IMR-90 (cell line): ENCODE data around the gene ADARB2. TPM values are rescaled to one million over a fixed set of nuclear protein-coding genes. Genes with fewer than 3 reads are reported as not detected.

Source experiments
- ATAC-seq: fragments of 200-7000 bp; cut with Tn5 transposase; 2 replicates; pipeline ENCODE4 v1.9.1; 2020; ENCODE audit warnings: low read depth, mild to moderate bottlenecking, moderate library complexity
- BruUV-seq: library from RNA; stranded (reverse); fragments of 400-500 nt; replicated peaks from 2 replicates; lab custom pipeline; 2021; lab: Mats Ljungman, UMichigan
- CTCF ChIA-PET: fragments of 300-600 bp; formaldehyde crosslinking; extraction: SDS; loops from one replicate; lab custom pipeline; 2021; ENCODE audit warnings: antibody characterized with exemption; lab: Yijun Ruan, JAX
- POLR2A ChIA-PET: fragments of 300-600 bp; sonication (Branson Sonifier 250); formaldehyde crosslinking; loops from one replicate; lab custom pipeline; 2022; ENCODE audit warnings: antibody characterized with exemption; ENCODE audit not compliant: unreplicated experiment; lab: Charles Lee
- DNase-seq: peaks from one replicate; pipeline ENCODE4 v3.0.0; 2013
- H2AFZ ChIP-seq: replicated peaks from 2 replicates; pipeline ENCODE3; 2013; ENCODE audit warnings: low read length, mild to moderate bottlenecking; ENCODE audit not compliant: poor library complexity
- H2AK5ac ChIP-seq: 2 replicates; pipeline ENCODE4 v1.6.1; 2013; ENCODE audit warnings: low read depth, low read length, inconsistent platforms
- H2AK9ac ChIP-seq: replicated peaks from 2 replicates; pipeline ENCODE3; 2013; ENCODE audit warnings: mild to moderate bottlenecking, low read depth, low read length, moderate library complexity; ENCODE audit not compliant: poor library complexity
- H2BK120ac ChIP-seq: 2 replicates; pipeline ENCODE4 v1.6.1; 2013; ENCODE audit warnings: low read depth, low read length, inconsistent platforms
- H2BK15ac ChIP-seq: 3 replicates; pipeline ENCODE4 v1.6.1; 2013; ENCODE audit warnings: low read depth, low read length, inconsistent platforms
- H2BK20ac ChIP-seq: 2 replicates; pipeline ENCODE4 v1.6.1; 2013; ENCODE audit warnings: low read depth, mild to moderate bottlenecking, inconsistent platforms, low read length, moderate library complexity
- H2BK5ac ChIP-seq: 2 replicates; pipeline ENCODE4 v1.6.1; 2013; ENCODE audit warnings: mild to moderate bottlenecking, low read depth, low read length, inconsistent platforms; ENCODE audit not compliant: poor library complexity, severe bottlenecking
- H3K14ac ChIP-seq: replicated peaks from 2 replicates; pipeline ENCODE4 v1.6.1; 2013; ENCODE audit warnings: low read depth, low read length, inconsistent platforms
- H3K18ac ChIP-seq: 2 replicates; pipeline ENCODE4 v1.6.1; 2013; ENCODE audit warnings: low read depth, low read length, control low read depth
- H3K23ac ChIP-seq: 2 replicates; pipeline ENCODE4 v1.6.1; 2013; ENCODE audit warnings: low read depth, low read length, inconsistent platforms
- H3K27ac ChIP-seq: 2 replicates; pipeline ENCODE4 v1.5.1; 2013; ENCODE audit warnings: mild to moderate bottlenecking, control low read depth, low read length; ENCODE audit not compliant: insufficient read depth
- H3K27me3 ChIP-seq: 2 replicates; pipeline ENCODE4 v1.6.1; 2013; ENCODE audit warnings: low read length; ENCODE audit not compliant: control insufficient read depth, insufficient read depth
- H3K36me3 ChIP-seq: 2 replicates; pipeline ENCODE4 v1.6.1; 2013; ENCODE audit warnings: low read length, mixed read lengths; ENCODE audit not compliant: control insufficient read depth, insufficient read depth
- H3K4ac ChIP-seq: 2 replicates; pipeline ENCODE4 v1.6.1; 2013; ENCODE audit warnings: low read depth, low read length, inconsistent platforms
- H3K4me1 ChIP-seq: 2 replicates; pipeline ENCODE4 v1.6.1; 2013; ENCODE audit warnings: low read length, mixed read lengths; ENCODE audit not compliant: control insufficient read depth, insufficient read depth
- H3K4me2 ChIP-seq: 2 replicates; pipeline ENCODE4 v1.6.1; 2013; ENCODE audit warnings: low read depth, mild to moderate bottlenecking, control low read depth, low read length, moderate library complexity
- H3K4me3 ChIP-seq: 2 replicates; pipeline ENCODE4 v1.5.1; 2013; ENCODE audit warnings: low read depth, mild to moderate bottlenecking, control low read depth, low read length, moderate library complexity; ENCODE audit not compliant: insufficient read depth
- H3K56ac ChIP-seq: 2 replicates; pipeline ENCODE4 v1.6.1; 2013; ENCODE audit warnings: low read length, inconsistent platforms; ENCODE audit not compliant: insufficient read depth; ENCODE audit errors: extremely low read depth
- H3K79me1 ChIP-seq, 2 experiments: 2 replicates each; pipeline ENCODE4 v1.6.1; 2013; ENCODE audit warnings: low read length in 2 of 2, inconsistent platforms in 1 of 2, low read depth in 1 of 2
- H3K9ac ChIP-seq: 2 replicates; pipeline ENCODE4 v1.6.1; 2013; ENCODE audit warnings: low read depth, low read length, control low read depth
- H3K9me1 ChIP-seq: 2 replicates; pipeline ENCODE4 v1.6.1; 2013; ENCODE audit warnings: low read length, inconsistent platforms; ENCODE audit not compliant: insufficient read depth
- H3K9me3 ChIP-seq: 2 replicates; pipeline ENCODE4 v1.6.1; 2013; ENCODE audit warnings: low read length; ENCODE audit not compliant: control insufficient read depth, insufficient read depth
- H4K20me1 ChIP-seq: 2 replicates; pipeline ENCODE4 v1.6.1; 2013; ENCODE audit warnings: low read length, inconsistent platforms; ENCODE audit not compliant: insufficient read depth
- H4K5ac ChIP-seq: 2 replicates; pipeline ENCODE4 v1.6.1; 2013; ENCODE audit warnings: mild to moderate bottlenecking, low read depth, low read length, control low read depth
- H4K8ac ChIP-seq, 2 experiments: 2 replicates each; pipeline ENCODE4 v1.6.1; 2013; ENCODE audit warnings: low read depth in 2 of 2, low read length in 2 of 2, control low read depth in 1 of 2, inconsistent platforms in 1 of 2
- H4K91ac ChIP-seq: 2 replicates; pipeline ENCODE4 v1.6.1; 2013; ENCODE audit warnings: low read depth, low read length, inconsistent platforms; ENCODE audit not compliant: insufficient read depth
- FOS ChIP-seq: fragments of 150-350 bp; IDR thresholded peaks from 2 replicates; pipeline ENCODE4 v1.6.1; 2016; ENCODE audit warnings: low read depth, low read length
- MAFK ChIP-seq: IDR thresholded peaks from 2 replicates; pipeline ENCODE4 v1.6.1; 2012; ENCODE audit warnings: low read depth, low read length, improper control_type of control experiment
- MAZ ChIP-seq: IDR thresholded peaks from 2 replicates; pipeline ENCODE4 v1.6.1; 2012; ENCODE audit warnings: low read depth, mild to moderate bottlenecking, low read length, improper control_type of control experiment, moderate library complexity, borderline replicate concordance
- MXI1 ChIP-seq: IDR thresholded peaks from 2 replicates; pipeline ENCODE4 v1.6.1; 2012; ENCODE audit warnings: low read depth, mild to moderate bottlenecking, low read length, moderate library complexity, borderline replicate concordance
- SMC3 ChIP-seq: fragments of 150-350 bp; IDR thresholded peaks from 2 replicates; pipeline ENCODE4 v1.6.1; 2016; ENCODE audit warnings: low read depth, mild to moderate bottlenecking, antibody characterized with exemption, low read length, moderate library complexity
- WGBS, 2 experiments: methylation state at CpG; one replicate each; pipeline versions ENCODE4 v1.1.5 to v1.1.7; 2013; ENCODE audit warnings: missing lambda C conversion rate in 2 of 2; ENCODE audit not compliant: insufficient read length in 1 of 2; ENCODE audit errors: extremely low coverage in 2 of 2; 5-methylcytosine and 5-hydroxymethylcytosine counted together
- dilution Hi-C: fragments of 300-500 bp; cut with HindIII; formaldehyde crosslinking; loops from one replicate; pipeline ENCODE4 v1.14.3; 2018; ENCODE audit warnings: low sequenced_read_pairs; ENCODE audit not compliant: unreplicated experiment
- in situ Hi-C: fragments of 300-500 bp; cut with MboI; formaldehyde crosslinking; loops from 3 replicates; pipeline ENCODE4 v1.14.3; 2019; ENCODE audit warnings: low sequenced_read_pairs, inconsistent platforms, mixed read lengths
- intact Hi-C: fragments of 100-400 bp; cut with micrococcal nuclease; formaldehyde crosslinking; loops from 2 replicates; pipeline ENCODE4 v1.10.0; 2022
- polyA plus RNA-seq, 3 experiments: library from polyadenylated mRNA; depleted of rRNA; stranded (reverse); fragments of >200 nt; gene quantifications; 2 replicates each; pipeline ENCODE4 v1.2.3, GENCODE V29; 2012; ENCODE audit warnings: low replicate concordance in 1 of 3
- total RNA-seq: library from RNA; depleted of rRNA; stranded (reverse); fragments of >200 nt; gene quantifications from 2 replicates; pipeline ENCODE4 v1.2.3, GENCODE V29; 2012
- TF ChIP-seq, protein P1 (sequence below): fragments of 150-350 bp; IDR thresholded peaks from 2 replicates; pipeline ENCODE4 v1.6.1; 2016; ENCODE audit warnings: low read depth, mild to moderate bottlenecking, low read length, moderate library complexity, borderline replicate concordance

ADARB2 gene
- total and polyA plus RNA-seq, 2 of the 4 experiments (the other 2 are of a cell fraction) = not detected

DNA sequence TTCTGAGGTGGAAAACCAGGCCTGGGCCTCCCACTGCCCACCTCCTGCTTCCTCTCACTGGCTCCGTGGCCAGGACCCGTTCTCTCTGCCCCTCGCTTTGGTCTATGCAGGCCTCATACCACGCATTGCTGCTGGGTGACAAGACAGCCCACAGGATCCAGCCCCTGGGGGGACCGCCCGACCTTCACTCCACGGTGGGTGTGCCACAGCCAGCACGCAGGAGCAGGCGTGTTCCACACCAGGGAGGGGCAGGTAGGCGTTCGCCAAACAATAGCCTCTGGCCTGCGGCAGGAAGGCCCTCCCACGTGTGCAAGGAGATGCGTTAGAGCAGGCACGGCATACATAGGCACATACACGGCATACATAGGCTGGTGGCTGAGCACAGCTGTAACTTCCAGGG lies 447.7 kb downstream of the ADARB2 start:
- DNase-seq (no peak), ATAC-seq (no peak)
- BruUV-seq = no TSS peak
- Histone ChIP-seq H3K23ac (no peak overlapping the region), H3K9me1 (no peaks in the 10 kb centered on the region), H3K36me3 (no peaks in the 10 kb centered on the region), H2AFZ (peak overlapping the region; percentile 11), H3K79me1 (no peaks in the 10 kb centered on the region), H3K4me2 (no peak overlapping the region), H2AK9ac (no peak overlapping the region), H3K9me3 (peaks cover 38% of the 10 kb centered on the region), H2BK20ac (no peak overlapping the region), H4K20me1 (no peaks in the 10 kb centered on the region), H3K4me3 (no peak overlapping the region), H3K18ac (no peak overlapping the region), H2BK15ac (no peak overlapping the region), H2AK5ac (no peak overlapping the region), H3K4ac (no peak overlapping the region), H3K9ac (no peak overlapping the region), H4K8ac (no peak overlapping the region), H3K14ac (no peak overlapping the region), H4K5ac (no peak overlapping the region), H4K91ac (no peak overlapping the region), H3K56ac (no peak overlapping the region), H3K27me3 (no peaks in the 10 kb centered on the region), H2BK5ac (no peak overlapping the region), H2BK120ac (no peak overlapping the region), H3K27ac (no peak overlapping the region), H3K4me1 (no peaks in the 10 kb centered on the region)
- intact Hi-C loops (no loop called here), dilution Hi-C loops (no loop called here), in situ Hi-C loops (no loop called here)
- ChIA-PET POLR2A (no interaction called here), CTCF (no interaction called here)
- TF ChIP-seq SMC3 (no peak), FOS (no peak), MXI1 (no peak), MAFK (no peak), MAZ (no peak)
- TF ChIP-seq, protein P1, sequence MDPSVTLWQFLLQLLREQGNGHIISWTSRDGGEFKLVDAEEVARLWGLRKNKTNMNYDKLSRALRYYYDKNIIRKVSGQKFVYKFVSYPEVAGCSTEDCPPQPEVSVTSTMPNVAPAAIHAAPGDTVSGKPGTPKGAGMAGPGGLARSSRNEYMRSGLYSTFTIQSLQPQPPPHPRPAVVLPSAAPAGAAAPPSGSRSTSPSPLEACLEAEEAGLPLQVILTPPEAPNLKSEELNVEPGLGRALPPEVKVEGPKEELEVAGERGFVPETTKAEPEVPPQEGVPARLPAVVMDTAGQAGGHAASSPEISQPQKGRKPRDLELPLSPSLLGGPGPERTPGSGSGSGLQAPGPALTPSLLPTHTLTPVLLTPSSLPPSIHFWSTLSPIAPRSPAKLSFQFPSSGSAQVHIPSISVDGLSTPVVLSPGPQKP = no peak
- WGBS, 2 experiments = 74% methylated on average over 6 of the region's 16 CpGs; no CpG with 5 or more reads in 1 of the 2 experiments
